ENCODE data around the gene NT5E. TPM values are rescaled to one million over a fixed set of nuclear protein-coding genes. Genes with fewer than 3 reads are reported as not detected.

Gene NT5E
- total and polyA plus RNA-seq, 8 donors = 0.49 to 3.6 (median 2.2) TPM

GRCh38 chr6:85416766-85417165 is 33.1 kb upstream of the NT5E start:
- H3K27ac ChIP-seq = no peak overlapping the region

DNA sequence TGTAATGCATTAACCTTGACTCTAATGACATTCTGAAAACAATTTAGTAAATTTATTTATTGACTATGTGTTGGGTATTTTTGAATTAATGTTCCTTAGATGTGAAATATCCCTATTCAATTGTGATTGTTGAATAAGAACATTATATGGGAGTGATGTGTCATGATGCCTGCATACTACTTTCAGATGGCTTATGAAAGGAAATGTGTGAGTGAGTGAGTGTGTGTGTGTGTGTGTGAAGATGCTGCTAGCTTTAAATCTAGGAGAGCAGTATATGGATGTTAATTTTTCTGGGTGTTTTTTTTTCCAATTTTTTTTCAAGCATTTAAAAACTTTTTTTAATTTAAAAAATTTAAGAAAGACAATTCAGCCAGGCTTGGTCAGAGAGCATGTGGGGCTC is 32.5 kb upstream of the NT5E start:
- intact Hi-C loops (cut with DNase I) = no loop called here
- H3K4me1 ChIP-seq = no peaks in the 10 kb centered on the region
- TF ChIP-seq CTCF (IDR thresholded peaks at IDR 0.05) = no peak
- no peaks in the 10 kb centered on the region for H3K27me3 ChIP-seq
- H3K4me3 ChIP-seq = no peak overlapping the region
- H3K27ac ChIP-seq = no peak overlapping the region
- no peak for DNase-seq
- no peaks in the 10 kb centered on the region for H3K36me3 ChIP-seq
- H3K9me3 ChIP-seq = no peaks in the 10 kb centered on the region
- ATAC-seq = no peak
- FAIRE-seq = no peak

More at GRCh38 chr6:85416766-85417165, 33.1 kb upstream of the NT5E start:
- ATAC-seq (no peak), FAIRE-seq (no peak), DNase-seq (no peak)
- Histone ChIP-seq H3K27me3 (no peaks in the 10 kb centered on the region), H3K9me3 (no peaks in the 10 kb centered on the region), H3K4me1 (no peaks in the 10 kb centered on the region), H3K4me3 (no peak overlapping the region), H3K36me3 (no peaks in the 10 kb centered on the region)
- no peak for TF ChIP-seq CTCF (IDR thresholded peaks at IDR 0.05)
- 73 to 86% methylated on average over 2 of the region's 2 CpGs for WGBS, 2 donors
- intact Hi-C loops (cut with DNase I) = no loop called here

- H3K36me3 ChIP-seq = no peaks in the 10 kb centered on the region
- no peak for DNase-seq
- H3K9me3 ChIP-seq = no peaks in the 10 kb centered on the region
- H3K27me3 ChIP-seq = no peaks in the 10 kb centered on the region
- peak in 1 of 4 donors; percentile 19 for ATAC-seq
- no peak overlapping the region for H3K27ac ChIP-seq
- FAIRE-seq = no peak
- TF ChIP-seq CTCF (IDR thresholded peaks at IDR 0.05) = no peak
- intact Hi-C loops (cut with DNase I) = no loop called here
- WGBS, 2 donors = 90 to 93% methylated on average over 2 of the region's 2 CpGs
- H3K4me3 ChIP-seq = no peak overlapping the region
- H3K4me1 ChIP-seq = no peaks in the 10 kb centered on the region
Measured at GRCh38 chr6:85418059-85418458, 31.8 kb upstream of the NT5E start.

DNA sequence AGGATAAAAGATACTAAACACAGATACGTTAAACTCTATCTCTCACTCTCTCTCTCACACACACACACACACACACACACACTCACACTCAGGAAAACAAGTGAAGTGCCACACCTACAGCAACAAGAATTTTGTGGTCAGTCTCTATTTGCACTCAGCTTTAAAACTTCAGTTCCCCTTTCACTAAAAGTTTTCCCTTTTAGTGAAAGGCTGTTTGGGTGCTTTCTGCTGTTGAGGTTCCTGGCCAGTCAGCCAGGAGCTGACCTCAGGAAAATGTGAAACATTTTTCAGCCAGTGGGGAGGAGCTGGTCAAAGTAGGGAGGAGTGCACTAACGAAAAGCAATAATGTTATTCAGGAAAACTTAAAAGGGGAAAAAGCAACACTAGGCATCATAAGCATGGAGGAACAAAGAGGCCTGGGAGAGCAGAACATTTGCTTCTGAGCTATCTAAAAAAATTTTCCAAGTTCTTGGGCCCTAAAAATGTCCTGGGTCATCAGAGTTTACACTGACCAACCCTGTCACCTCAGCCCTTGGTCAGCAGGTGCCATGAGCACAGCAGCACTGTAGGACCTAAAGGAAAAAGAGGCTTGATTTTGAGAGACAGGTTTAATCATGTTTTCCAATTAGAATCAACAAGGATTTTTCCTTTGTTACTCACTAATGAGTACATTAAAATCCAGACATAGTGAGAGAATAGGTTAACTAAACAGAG is 30.7 kb upstream of the NT5E start:
- no peak for TF ChIP-seq CTCF (IDR thresholded peaks at IDR 0.05)
- WGBS, 2 donors = 59 to 71% methylated on average over 2 of the region's 2 CpGs

DNA sequence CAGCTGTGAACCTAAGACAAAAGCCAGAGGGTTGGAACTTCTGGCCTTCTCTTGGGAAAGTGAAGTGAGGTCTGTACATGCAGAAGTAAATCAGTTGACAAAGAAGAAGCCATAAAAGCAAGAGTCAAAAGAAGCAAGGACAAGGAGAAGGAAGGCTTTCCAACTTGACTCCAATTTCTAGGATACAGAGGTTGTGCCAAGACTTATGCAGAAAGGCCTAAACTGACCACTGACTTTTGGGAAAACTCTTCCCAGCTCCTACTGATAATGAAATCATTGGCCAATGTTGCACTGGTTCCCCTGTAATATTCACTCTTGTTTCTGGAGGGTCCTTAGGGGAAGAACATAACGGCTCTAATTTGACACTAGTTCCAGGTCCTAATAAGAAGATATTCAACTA is 29.3 kb upstream of the NT5E start:
- intact Hi-C loops (cut with DNase I) = no loop called here
- FAIRE-seq = no peak
- Histone ChIP-seq H3K36me3 (no peaks in the 10 kb centered on the region), H3K9me3 (no peaks in the 10 kb centered on the region), H3K27ac (no peak overlapping the region), H3K4me3 (no peak overlapping the region), H3K4me1 (no peaks in the 10 kb centered on the region), H3K27me3 (no peaks in the 10 kb centered on the region)
- WGBS, 2 donors = 88 to 90% methylated on average over 1 of the region's 1 CpG
- no peak for DNase-seq
- ATAC-seq = no peak
- TF ChIP-seq CTCF (IDR thresholded peaks at IDR 0.05) = no peak

More for the DNA sequence above, 30.7 kb upstream of the NT5E start:
- no peak for DNase-seq
- Histone ChIP-seq H3K27ac (no peak overlapping the region), H3K4me1 (no peaks in the 10 kb centered on the region), H3K9me3 (no peaks in the 10 kb centered on the region), H3K27me3 (no peaks in the 10 kb centered on the region), H3K36me3 (no peaks in the 10 kb centered on the region), H3K4me3 (no peak overlapping the region)
- no peak for FAIRE-seq
- ATAC-seq = peak in 2 of 4 donors; percentile 45 to 47
- intact Hi-C loops (cut with DNase I) = no loop called here

All from pancreas (tissue), 10 donors.